ENCODE measurements around the gene CASKIN1.
"Not testable (repeated sequence)": the region's sequence is repeated elsewhere in the genome, so short reads cannot be mapped to it uniquely, and the experiment has no call there.

The CASKIN1 gene

GRCh38 chr16:2143878-2144485 lies 52.4 kb downstream of the CASKIN1 start:
- H3K27ac ChIP-seq (ENCODE audit: low read depth, low read length): no peak overlapping the region
- H3K27me3 ChIP-seq (ENCODE audit: control insufficient read depth in 5 of 5, insufficient read depth in 4 of 5, low read length in 5 of 5): no peaks in the 10 kb centered on the region
- H3K9me3 ChIP-seq (ENCODE audit: control insufficient read depth in 5 of 5, low read length in 5 of 5): no peaks in the 10 kb centered on the region
- H3K36me3 ChIP-seq (ENCODE audit: control insufficient read depth in 5 of 5, insufficient read depth in 5 of 5, low read length in 5 of 5): no peaks in the 10 kb centered on the region
- no peak overlapping the region for H3K4me3 ChIP-seq (ENCODE audit: low read depth in 1 of 5, low read length in 5 of 5)
- H3K4me1 ChIP-seq (ENCODE audit: control insufficient read depth in 5 of 5, insufficient read depth in 5 of 5, low read length in 5 of 5): peaks cover 3 to 12% (median 11%) of the 10 kb centered on the region in 5 donors
- no peak overlapping the region for H3K9ac ChIP-seq (ENCODE audit: low read length in 5 of 5)

DNA sequence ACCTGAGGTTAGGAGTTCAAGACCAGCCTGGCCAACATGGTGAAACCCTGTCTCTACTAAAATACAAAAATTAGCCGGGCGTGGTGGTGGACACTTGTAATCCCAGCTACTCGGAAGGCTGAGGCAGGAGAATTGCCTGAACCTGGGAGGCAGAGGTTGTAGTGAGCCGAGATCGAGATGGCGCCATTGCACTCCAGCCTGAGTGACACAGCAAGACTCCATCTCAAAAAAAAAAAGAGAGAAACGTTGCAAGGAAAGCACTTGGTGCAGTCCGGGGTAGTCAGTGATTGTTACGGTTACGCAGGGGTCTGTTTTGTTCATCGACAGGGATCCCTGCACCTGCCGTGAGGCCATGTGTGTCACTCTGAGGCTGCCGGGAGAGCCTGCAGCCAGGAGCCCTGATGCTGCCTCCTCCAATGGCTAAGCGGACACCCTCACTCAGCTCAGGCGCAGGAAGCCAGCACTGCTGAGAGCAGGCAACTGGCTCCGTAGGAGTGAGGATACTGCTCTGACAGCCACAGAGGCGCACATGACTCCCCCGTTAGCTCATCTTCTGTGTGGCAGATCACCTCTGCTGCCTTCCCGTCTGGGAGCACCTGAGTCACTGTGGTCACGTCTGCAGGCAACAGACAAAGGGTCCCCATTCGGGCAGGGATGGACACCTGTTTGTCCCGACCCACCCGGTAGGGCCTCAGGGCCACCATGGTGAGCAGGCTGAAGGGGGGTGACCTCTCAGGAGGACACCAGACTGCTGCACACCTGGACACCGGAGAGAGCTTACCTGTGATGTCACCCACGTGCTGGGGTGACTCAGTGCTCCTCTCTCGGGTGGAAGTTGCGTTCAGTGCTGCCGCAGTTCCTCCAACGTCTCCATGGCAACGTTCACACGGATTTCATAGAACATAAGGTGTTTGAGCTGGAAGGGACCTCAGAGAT lies 53.2 kb downstream of the CASKIN1 start:
- Histone ChIP-seq H3K4me1 (ENCODE audit: control insufficient read depth in 5 of 5, insufficient read depth in 5 of 5, low read length in 5 of 5) (peaks cover 3 to 7% (median 5%) of the 10 kb centered on the region in 5 donors), H3K27ac (ENCODE audit: low read depth, low read length) (no peak overlapping the region), H3K9me3 (ENCODE audit: control insufficient read depth in 5 of 5, low read length in 5 of 5) (no peaks in the 10 kb centered on the region)

DNA sequence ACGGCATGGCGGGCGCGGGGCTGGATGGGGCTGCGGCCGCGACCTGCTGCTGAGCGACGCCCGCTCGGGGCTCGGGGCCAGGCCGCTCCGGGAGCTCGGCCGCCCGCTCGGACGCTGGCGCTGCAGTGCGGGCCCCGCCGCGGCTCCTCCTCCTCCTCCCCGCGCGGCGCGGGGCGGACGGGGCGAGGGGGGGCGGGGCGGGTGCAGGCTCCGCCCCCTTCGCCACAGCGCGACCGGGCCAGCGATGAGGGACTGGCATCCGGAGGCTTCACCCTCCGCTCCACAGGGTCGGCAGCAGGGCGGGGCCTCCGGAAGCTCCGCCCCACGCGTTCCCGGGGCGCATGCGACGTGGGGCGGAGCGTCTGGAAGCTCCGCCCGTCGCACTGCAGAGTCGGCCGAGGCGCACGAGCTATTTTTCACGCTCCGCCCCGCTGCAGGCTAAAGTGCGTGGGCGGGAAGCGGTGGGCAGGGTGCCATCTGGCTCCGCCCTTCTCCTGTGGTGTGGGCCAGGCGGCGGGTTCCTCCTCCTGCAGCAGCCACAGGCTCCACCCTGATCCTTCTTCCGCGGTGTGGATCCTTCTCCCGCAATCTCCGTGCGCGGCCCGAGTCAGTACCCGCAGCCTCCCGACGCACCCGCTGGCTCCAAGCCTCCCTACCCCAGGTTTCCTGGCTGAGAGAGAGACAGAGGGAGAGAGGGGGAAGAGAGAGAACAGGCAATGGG lies 60.5 kb downstream of the CASKIN1 start, which contains the start of gene PKD1:
Gene PKD1, minus strand, starts transcription at position 129 of the 721 bp plus-strand sequence. CDS start 209 bp downstream, outside the sequence.
- H3K9me3 ChIP-seq (ENCODE audit: control insufficient read depth in 5 of 5, low read length in 5 of 5); H3K36me3 ChIP-seq (ENCODE audit: control insufficient read depth in 5 of 5, insufficient read depth in 5 of 5, low read length in 5 of 5); H3K27ac ChIP-seq (ENCODE audit: low read depth, low read length); H3K9ac ChIP-seq (ENCODE audit: low read length in 5 of 5); H3K27me3 ChIP-seq (ENCODE audit: control insufficient read depth in 5 of 5, insufficient read depth in 4 of 5, low read length in 5 of 5): not testable (repeated sequence)
- H3K4me1 ChIP-seq (ENCODE audit: control insufficient read depth in 5 of 5, insufficient read depth in 5 of 5, low read length in 5 of 5): peaks cover 2 to 12% (median 10%) of the 10 kb centered on the region in 5 donors
- H3K4me3 ChIP-seq (ENCODE audit: low read depth in 1 of 5, low read length in 5 of 5): peak within 1 kb of the TSS; percentile 37 to 57 (median 44)

More for the DNA sequence above, 53.2 kb downstream of the CASKIN1 start:
- Histone ChIP-seq H3K4me3 (ENCODE audit: low read depth in 1 of 5, low read length in 5 of 5) (no peak overlapping the region), H3K36me3 (ENCODE audit: control insufficient read depth in 5 of 5, insufficient read depth in 5 of 5, low read length in 5 of 5) (no peaks in the 10 kb centered on the region), H3K9ac (ENCODE audit: low read length in 5 of 5) (no peak overlapping the region), H3K27me3 (ENCODE audit: control insufficient read depth in 5 of 5, insufficient read depth in 4 of 5, low read length in 5 of 5) (no peaks in the 10 kb centered on the region)

- H3K27ac ChIP-seq (ENCODE audit: low read depth, low read length); H3K36me3 ChIP-seq (ENCODE audit: control insufficient read depth in 5 of 5, insufficient read depth in 5 of 5, low read length in 5 of 5); H3K27me3 ChIP-seq (ENCODE audit: control insufficient read depth in 5 of 5, insufficient read depth in 4 of 5, low read length in 5 of 5); H3K9me3 ChIP-seq (ENCODE audit: control insufficient read depth in 5 of 5, low read length in 5 of 5); H3K9ac ChIP-seq (ENCODE audit: low read length in 5 of 5): not testable (repeated sequence)
- peak overlapping the region; percentile 27 to 57 (median 42) for H3K4me3 ChIP-seq (ENCODE audit: low read depth in 1 of 5, low read length in 5 of 5)
- H3K4me1 ChIP-seq (ENCODE audit: control insufficient read depth in 5 of 5, insufficient read depth in 5 of 5, low read length in 5 of 5): peaks cover 0 to 21% (median 13%) of the 10 kb centered on the region in 5 donors
These were observed 61.3 kb downstream of the CASKIN1 start for GRCh38 chr16:2135071-2135470.

DNA sequence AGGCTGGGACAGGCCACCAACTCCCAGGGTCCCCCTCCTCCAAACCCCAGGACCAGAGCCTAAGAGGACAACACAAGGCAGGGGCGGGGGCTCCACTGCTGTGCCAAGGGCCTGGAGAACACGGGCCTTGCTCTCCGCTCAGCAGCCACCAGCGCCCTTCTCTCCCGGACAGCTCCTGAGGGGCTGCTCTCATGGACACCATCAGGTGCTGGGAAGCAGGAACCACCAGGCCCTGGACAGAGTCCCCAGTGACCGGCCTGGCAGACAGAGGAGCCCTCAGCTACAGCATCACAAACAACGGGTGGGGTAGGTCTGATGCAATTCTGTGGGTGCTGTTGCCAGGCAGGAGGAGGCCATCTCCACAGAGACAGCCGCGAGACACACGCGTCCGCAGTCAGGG lies 62.6 kb downstream of the CASKIN1 start:
- not testable (repeated sequence) for H3K4me3 ChIP-seq (ENCODE audit: low read depth in 1 of 5, low read length in 5 of 5); H3K27ac ChIP-seq (ENCODE audit: low read depth, low read length)

DNA sequence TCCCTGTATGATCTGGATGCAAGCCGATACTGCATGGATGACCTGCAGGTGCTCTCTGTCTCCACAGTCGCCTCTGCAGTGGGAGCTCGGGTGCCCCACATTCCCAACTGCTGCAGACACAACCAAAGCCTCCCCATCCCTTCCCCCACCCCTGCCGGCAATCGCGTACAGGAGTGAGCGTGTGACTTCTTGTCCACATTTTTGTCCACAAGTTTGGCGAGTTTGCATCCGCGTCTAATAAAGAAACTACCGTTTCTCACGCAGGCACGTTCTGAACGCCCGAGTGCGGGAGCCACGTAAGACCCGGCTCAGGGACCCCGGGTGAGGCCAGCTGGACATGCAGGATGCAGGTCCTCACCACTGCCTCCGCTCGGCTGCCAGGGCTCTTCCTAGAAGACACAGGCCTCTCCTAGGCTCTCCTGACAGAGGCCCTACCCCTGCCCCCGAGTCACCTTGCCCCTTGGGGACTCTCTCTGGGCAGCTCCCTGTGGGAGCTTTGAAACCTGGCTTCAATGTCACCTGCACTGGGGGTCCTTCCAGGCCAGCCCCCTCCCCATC lies 66.4 kb downstream of the CASKIN1 start:
- H3K4me1 ChIP-seq (ENCODE audit: control insufficient read depth in 5 of 5, insufficient read depth in 5 of 5, low read length in 5 of 5): peaks cover 0 to 54% (median 50%) of the 10 kb centered on the region in 5 donors
- H3K27me3 ChIP-seq (ENCODE audit: control insufficient read depth in 5 of 5, insufficient read depth in 4 of 5, low read length in 5 of 5); H3K36me3 ChIP-seq (ENCODE audit: control insufficient read depth in 5 of 5, insufficient read depth in 5 of 5, low read length in 5 of 5); H3K27ac ChIP-seq (ENCODE audit: low read depth, low read length); H3K9ac ChIP-seq (ENCODE audit: low read length in 5 of 5); H3K4me3 ChIP-seq (ENCODE audit: low read depth in 1 of 5, low read length in 5 of 5); H3K9me3 ChIP-seq (ENCODE audit: control insufficient read depth in 5 of 5, low read length in 5 of 5): not testable (repeated sequence)

More for the DNA sequence above, 62.6 kb downstream of the CASKIN1 start:
- H3K4me1 ChIP-seq (ENCODE audit: control insufficient read depth in 5 of 5, insufficient read depth in 5 of 5, low read length in 5 of 5): peaks cover 0 to 27% (median 22%) of the 10 kb centered on the region in 5 donors
- not testable (repeated sequence) for H3K9me3 ChIP-seq (ENCODE audit: control insufficient read depth in 5 of 5, low read length in 5 of 5); H3K36me3 ChIP-seq (ENCODE audit: control insufficient read depth in 5 of 5, insufficient read depth in 5 of 5, low read length in 5 of 5); H3K9ac ChIP-seq (ENCODE audit: low read length in 5 of 5); H3K27me3 ChIP-seq (ENCODE audit: control insufficient read depth in 5 of 5, insufficient read depth in 4 of 5, low read length in 5 of 5)

DNA sequence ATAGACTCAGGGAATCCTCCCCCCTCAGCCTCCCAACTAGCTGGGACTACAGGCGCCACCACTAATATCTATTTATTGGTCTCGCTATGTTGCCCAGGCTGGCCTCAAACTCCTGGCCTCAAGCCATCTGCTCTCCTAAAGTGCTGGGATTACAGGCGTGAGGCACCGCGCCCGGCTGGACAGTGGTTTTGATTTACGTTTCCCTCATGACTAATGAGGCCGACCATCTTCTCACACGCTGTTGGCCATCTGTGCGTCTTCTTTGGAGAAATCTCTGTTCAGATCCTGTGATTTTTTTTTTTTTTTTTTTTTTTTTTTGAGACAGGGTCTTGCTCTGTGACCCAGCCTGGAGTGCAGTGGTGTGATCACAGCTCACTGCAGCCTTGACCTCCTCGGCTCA lies 67.2 kb downstream of the CASKIN1 start:
- not testable (repeated sequence) for H3K4me3 ChIP-seq (ENCODE audit: low read depth in 1 of 5, low read length in 5 of 5); H3K36me3 ChIP-seq (ENCODE audit: control insufficient read depth in 5 of 5, insufficient read depth in 5 of 5, low read length in 5 of 5); H3K9me3 ChIP-seq (ENCODE audit: control insufficient read depth in 5 of 5, low read length in 5 of 5); H3K27me3 ChIP-seq (ENCODE audit: control insufficient read depth in 5 of 5, insufficient read depth in 4 of 5, low read length in 5 of 5); H3K27ac ChIP-seq (ENCODE audit: low read depth, low read length); H3K9ac ChIP-seq (ENCODE audit: low read length in 5 of 5)
- peaks cover 0 to 61% (median 57%) of the 10 kb centered on the region in 5 donors for H3K4me1 ChIP-seq (ENCODE audit: control insufficient read depth in 5 of 5, insufficient read depth in 5 of 5, low read length in 5 of 5)

GRCh38 chr16:2127630-2128280 lies 68.7 kb downstream of the CASKIN1 start:
- peak overlapping the region; percentile 23 for H3K27ac ChIP-seq (ENCODE audit: low read depth, low read length)

More at GRCh38 chr16:2127630-2128280, 68.7 kb downstream of the CASKIN1 start:
- H3K9me3 ChIP-seq (ENCODE audit: control insufficient read depth in 5 of 5, low read length in 5 of 5); H3K4me3 ChIP-seq (ENCODE audit: low read depth in 1 of 5, low read length in 5 of 5); H3K27me3 ChIP-seq (ENCODE audit: control insufficient read depth in 5 of 5, insufficient read depth in 4 of 5, low read length in 5 of 5); H3K36me3 ChIP-seq (ENCODE audit: control insufficient read depth in 5 of 5, insufficient read depth in 5 of 5, low read length in 5 of 5); H3K9ac ChIP-seq (ENCODE audit: low read length in 5 of 5): not testable (repeated sequence)
- H3K4me1 ChIP-seq (ENCODE audit: control insufficient read depth in 5 of 5, insufficient read depth in 5 of 5, low read length in 5 of 5): peaks cover 0 to 66% (median 60%) of the 10 kb centered on the region in 5 donors
